ENCODE data around the gene FABP1. TPM values are rescaled to one million over a fixed set of nuclear protein-coding genes. Genes with fewer than 3 reads are reported as not detected.

The FABP1 gene
- total RNA-seq, 1 experiment from 2014 or later: not detected

- in situ Hi-C loops (cut with HindIII; ENCODE audit: low pct_unique_long_range_greater_than_20kb, low sequenced_read_pairs): no loop called here
- DNase-seq (ENCODE audit: low read depth, low spot score): no peak
Observed at GRCh38 chr2:88092773-88093172, 35.1 kb downstream of the FABP1 start.

GRCh38 chr2:88091943-88092342, 35.9 kb downstream of the FABP1 start:
- no peak for DNase-seq (ENCODE audit: low read depth, low spot score)
- in situ Hi-C loops (cut with HindIII; ENCODE audit: low pct_unique_long_range_greater_than_20kb, low sequenced_read_pairs): no loop called here

- peak; percentile 74 for DNase-seq (ENCODE audit: low read depth, low spot score)
- in situ Hi-C loops (cut with HindIII; ENCODE audit: low pct_unique_long_range_greater_than_20kb, low sequenced_read_pairs): no loop called here
Observed at GRCh38 chr2:88090446-88091283, 37.2 kb downstream of the FABP1 start.

GRCh38 chr2:88088999-88089398, 38.9 kb downstream of the FABP1 start:
- no peak for DNase-seq (ENCODE audit: low read depth, low spot score)
- in situ Hi-C loops (cut with HindIII; ENCODE audit: low pct_unique_long_range_greater_than_20kb, low sequenced_read_pairs): no loop called here

- in situ Hi-C loops (cut with HindIII; ENCODE audit: low pct_unique_long_range_greater_than_20kb, low sequenced_read_pairs): no loop called here
- no peak for DNase-seq (ENCODE audit: low read depth, low spot score)
Observed at GRCh38 chr2:88087763-88088162, 40.1 kb downstream of the FABP1 start.

- in situ Hi-C loops (cut with HindIII; ENCODE audit: low pct_unique_long_range_greater_than_20kb, low sequenced_read_pairs): no loop called here
Observed at GRCh38 chr2:88087073-88087472, 40.8 kb downstream of the FABP1 start.

GRCh38 chr2:88086401-88086800, 41.5 kb downstream of the FABP1 start:
- DNase-seq (ENCODE audit: low read depth, low spot score): no peak
- in situ Hi-C loops (cut with HindIII; ENCODE audit: low pct_unique_long_range_greater_than_20kb, low sequenced_read_pairs): no loop called here

More at GRCh38 chr2:88087073-88087472, 40.8 kb downstream of the FABP1 start:
- DNase-seq (ENCODE audit: low read depth, low spot score): no peak

GRCh38 chr2:88085602-88086001, 42.3 kb downstream of the FABP1 start:
- in situ Hi-C loops (cut with HindIII; ENCODE audit: low pct_unique_long_range_greater_than_20kb, low sequenced_read_pairs): no loop called here

GRCh38 chr2:88085099-88085498, 42.8 kb downstream of the FABP1 start:
- in situ Hi-C loops (cut with HindIII; ENCODE audit: low pct_unique_long_range_greater_than_20kb, low sequenced_read_pairs): no loop called here
- DNase-seq (ENCODE audit: low read depth, low spot score): no peak

More at GRCh38 chr2:88085602-88086001, 42.3 kb downstream of the FABP1 start:
- no peak for DNase-seq (ENCODE audit: low read depth, low spot score)

GRCh38 chr2:88082781-88083180, 45.1 kb downstream of the FABP1 start:
- DNase-seq (ENCODE audit: low read depth, low spot score): peak; percentile 99
- in situ Hi-C loops (cut with HindIII; ENCODE audit: low pct_unique_long_range_greater_than_20kb, low sequenced_read_pairs): no loop called here

GRCh38 chr2:88081924-88082608, 45.8 kb downstream of the FABP1 start:
- no peak for DNase-seq (ENCODE audit: low read depth, low spot score)
- in situ Hi-C loops (cut with HindIII; ENCODE audit: low pct_unique_long_range_greater_than_20kb, low sequenced_read_pairs): no loop called here

GRCh38 chr2:88080545-88080944, 47.3 kb downstream of the FABP1 start:
- in situ Hi-C loops (cut with HindIII; ENCODE audit: low pct_unique_long_range_greater_than_20kb, low sequenced_read_pairs): no loop called here
- DNase-seq (ENCODE audit: low read depth, low spot score): no peak

GRCh38 chr2:88078643-88079172, 49.2 kb downstream of the FABP1 start:
- in situ Hi-C loops (cut with HindIII; ENCODE audit: low pct_unique_long_range_greater_than_20kb, low sequenced_read_pairs): no loop called here
- no peak for DNase-seq (ENCODE audit: low read depth, low spot score)

- no peak for DNase-seq (ENCODE audit: low read depth, low spot score)
Observed at GRCh38 chr2:88077080-88077479, 50.8 kb downstream of the FABP1 start.

GRCh38 chr2:88074854-88075292, 53.0 kb downstream of the FABP1 start:
- DNase-seq (ENCODE audit: low read depth, low spot score): no peak
- in situ Hi-C loops (cut with HindIII; ENCODE audit: low pct_unique_long_range_greater_than_20kb, low sequenced_read_pairs): no loop called here

More at GRCh38 chr2:88077080-88077479, 50.8 kb downstream of the FABP1 start:
- in situ Hi-C loops (cut with HindIII; ENCODE audit: low pct_unique_long_range_greater_than_20kb, low sequenced_read_pairs): no loop called here

GRCh38 chr2:88074150-88074549, 53.7 kb downstream of the FABP1 start:
- in situ Hi-C loops (cut with HindIII; ENCODE audit: low pct_unique_long_range_greater_than_20kb, low sequenced_read_pairs): no loop called here
- no peak for DNase-seq (ENCODE audit: low read depth, low spot score)
